Measurements from ENCODE around the gene EGLN2.
"Not testable (repeated sequence)": the region's sequence is repeated elsewhere in the genome, so short reads cannot be mapped to it uniquely, and the experiment has no call there.

Gene EGLN2

DNA sequence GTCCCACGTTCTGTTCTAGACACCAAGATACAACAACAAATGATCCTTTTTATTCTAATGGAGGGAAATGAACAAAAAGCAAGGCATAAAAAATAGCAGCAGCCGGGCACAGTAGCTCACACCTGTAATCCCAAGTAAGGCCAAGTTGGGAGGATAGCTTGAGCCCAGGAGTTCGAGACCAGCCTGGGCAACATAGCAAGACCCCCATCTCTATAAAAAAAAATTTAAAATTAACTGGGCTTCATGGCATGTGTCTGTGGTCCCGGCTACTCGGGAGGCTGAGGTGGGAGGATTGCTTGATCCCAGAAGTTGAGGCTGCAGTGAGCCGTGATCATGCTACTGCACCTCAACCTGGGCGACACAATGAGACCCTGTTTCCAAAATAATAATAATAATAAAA is 22.6 kb upstream of the EGLN2 start:
- in situ Hi-C loops (cut with HindIII; ENCODE audit: low sequenced_read_pairs): loop anchor here (5.0 kb wide), 1 partner anchor 44 kb away; no protein-coding TSS in a partner anchor

DNA sequence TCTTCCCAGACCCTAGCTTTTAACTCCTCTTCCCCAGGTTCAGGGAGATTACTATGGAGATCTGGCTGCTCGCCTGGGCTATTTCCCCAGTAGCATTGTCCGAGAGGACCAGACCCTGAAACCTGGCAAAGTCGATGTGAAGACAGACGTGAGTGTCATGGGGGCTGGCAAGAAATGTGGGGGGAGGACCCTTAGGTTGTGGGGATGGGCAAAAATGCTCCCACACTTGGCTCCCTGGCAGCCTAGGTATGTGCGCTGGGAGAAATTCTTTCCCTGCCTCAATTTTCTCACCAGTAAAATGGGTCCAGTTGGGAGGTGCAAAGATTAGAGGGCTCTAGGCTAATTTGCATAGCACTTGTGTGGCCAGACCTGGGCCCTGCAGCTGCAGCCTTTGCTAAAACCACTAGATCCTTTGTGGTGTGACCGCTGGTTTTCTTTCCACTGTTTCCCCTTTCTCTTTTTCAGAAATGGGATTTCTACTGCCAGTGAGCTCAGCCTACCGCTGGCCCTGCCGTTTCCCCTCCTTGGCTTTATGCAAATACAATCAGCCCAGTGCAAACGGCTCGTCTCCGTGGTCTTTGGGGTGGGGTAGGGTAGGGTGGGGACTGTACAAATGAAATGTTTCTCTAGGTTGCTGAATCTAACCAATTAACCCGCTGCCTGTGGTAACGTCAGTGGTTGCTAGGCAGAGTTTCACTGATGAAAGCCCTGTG is 21.9 kb upstream of the EGLN2 start:
- in situ Hi-C loops (cut with HindIII; ENCODE audit: low sequenced_read_pairs): loop anchor here (5.0 kb wide), 1 partner anchor 45 kb away; no protein-coding TSS in a partner anchor

DNA sequence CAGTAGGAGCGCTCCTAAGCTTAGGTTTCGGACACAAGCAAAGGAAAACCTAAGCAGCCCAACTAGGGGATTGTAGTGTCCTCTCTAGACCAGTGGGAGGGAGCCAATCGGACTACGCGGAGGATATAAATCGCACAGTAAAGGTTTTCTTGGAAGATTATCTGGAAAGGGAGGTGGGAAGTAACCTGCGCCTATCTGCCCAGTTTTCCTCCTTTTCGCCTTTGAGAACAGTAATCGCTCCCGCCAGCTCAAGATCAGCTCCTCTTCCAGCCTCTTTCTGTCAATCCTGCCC is 21.4 kb upstream of the EGLN2 start:
- in situ Hi-C loops (cut with HindIII; ENCODE audit: low sequenced_read_pairs): loop anchor here (5.0 kb wide), 1 partner anchor 45 kb away; no protein-coding TSS in a partner anchor

DNA sequence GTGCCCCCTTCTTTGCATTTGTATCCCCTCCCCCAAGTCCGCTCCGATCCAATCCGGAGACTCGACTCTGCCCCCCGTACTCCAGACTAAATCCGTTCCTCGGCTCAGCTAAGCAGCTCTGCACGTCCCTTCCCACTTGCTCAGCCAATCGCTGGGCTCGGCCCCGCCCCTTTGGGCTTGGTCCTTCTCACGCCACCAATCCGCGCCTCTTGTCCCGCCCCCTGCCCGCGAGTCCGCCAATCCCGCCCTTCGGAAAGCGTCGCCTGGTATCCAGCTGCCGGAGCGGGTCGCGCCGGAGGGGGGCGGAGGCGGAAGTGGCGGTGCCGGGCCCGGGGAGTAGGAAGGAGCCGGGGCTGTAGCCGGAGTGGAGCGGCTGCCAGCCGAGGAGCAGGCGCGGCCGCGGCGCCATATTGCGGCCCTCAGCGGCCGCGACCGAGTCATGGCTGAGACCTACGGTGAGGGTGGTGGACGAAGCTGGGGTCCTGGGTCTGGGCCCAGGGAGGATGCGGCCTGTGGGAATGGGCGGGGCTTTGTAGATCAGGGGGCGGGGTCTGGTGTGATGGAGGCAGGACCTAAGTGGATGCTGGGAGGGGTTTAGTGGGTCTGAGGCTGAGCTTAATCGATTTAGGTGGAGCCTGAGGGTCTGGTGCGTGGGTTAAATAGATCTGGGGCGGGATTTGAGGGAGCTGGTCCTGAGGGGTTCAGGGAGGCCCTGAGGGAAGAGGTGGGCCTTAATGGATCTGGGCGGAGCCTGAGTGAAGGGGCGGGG is 20.9 kb upstream of the EGLN2 start, which contains the start of gene RAB4B:
Gene RAB4B, plus strand, starts transcription at position 311 of the 769 bp plus-strand sequence. Its CDS starts 129 bp downstream, at position 440.
- in situ Hi-C loops (cut with HindIII; ENCODE audit: low sequenced_read_pairs): loop anchor here (5.0 kb wide), 1 partner anchor 46 kb away; no protein-coding TSS in a partner anchor

DNA sequence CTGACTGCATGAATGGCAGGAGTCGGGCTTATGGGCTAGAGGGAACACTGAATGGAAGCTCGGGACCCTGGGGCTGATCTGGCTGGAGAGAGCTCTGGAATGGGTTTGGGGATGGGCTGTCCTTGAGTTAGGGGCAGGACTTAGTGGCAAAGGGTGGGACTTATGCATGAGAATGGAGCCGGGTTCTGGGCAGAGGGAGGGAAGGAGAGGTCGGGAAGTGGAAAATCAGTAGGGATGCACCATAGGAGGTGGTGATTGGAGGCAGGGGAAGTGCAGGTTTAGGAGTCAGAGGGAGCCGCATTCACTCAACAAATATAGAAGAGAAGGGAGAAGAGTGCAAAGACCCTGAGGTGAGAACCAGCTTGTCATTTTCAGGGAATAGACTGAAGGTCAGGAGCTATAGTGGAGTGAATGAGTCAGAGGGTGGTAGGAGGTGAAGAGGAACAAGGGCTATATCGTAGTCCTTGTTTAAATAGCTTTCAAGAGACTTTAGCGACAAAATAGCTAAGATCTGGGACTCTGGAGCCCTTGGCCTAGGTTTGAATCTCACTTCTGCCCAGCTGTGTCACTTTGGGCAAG is 20.2 kb upstream of the EGLN2 start:
- in situ Hi-C loops (cut with HindIII; ENCODE audit: low sequenced_read_pairs): loop anchor here (5.0 kb wide), 1 partner anchor 46 kb away; no protein-coding TSS in a partner anchor

DNA sequence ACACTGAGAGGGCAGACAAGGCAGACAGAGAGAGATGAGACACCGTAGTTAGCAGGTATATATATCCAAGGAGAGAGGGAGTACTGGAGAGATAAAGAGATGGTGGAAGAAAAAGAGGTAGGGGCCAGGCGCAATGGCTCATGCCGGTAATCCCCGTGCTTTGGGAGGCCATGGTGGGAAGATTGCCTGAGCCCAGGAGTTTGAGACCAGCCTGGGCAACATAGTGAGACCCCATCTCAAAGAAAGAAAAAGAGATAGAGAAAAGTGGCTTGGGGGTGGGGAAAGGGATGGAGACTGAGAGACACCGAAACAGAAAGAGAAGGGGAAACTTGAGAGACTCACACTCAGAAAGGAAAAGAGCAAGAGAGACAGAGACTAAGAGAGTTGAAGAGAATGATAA is 18.4 kb upstream of the EGLN2 start:
- in situ Hi-C loops (cut with HindIII; ENCODE audit: low sequenced_read_pairs): no loop called here

DNA sequence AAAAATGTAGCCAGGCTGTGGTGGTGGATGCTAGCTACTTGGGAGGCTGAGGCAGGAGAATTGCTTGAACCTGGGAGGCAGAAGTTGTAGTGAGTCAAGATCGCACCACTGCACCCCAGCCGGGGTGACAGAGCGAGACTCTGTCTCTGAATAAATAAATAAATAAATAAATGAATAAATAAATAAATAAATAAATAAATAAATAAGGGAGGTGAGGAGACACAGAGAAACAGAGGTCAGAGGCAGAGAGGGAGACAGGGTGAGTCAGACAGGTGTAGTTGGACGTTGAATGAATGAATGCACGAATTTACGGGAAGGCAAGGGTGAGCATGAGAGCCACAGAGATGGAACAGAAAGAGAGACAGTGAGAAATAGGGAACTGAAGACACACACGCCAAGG is 17.9 kb upstream of the EGLN2 start:
- in situ Hi-C loops (cut with HindIII; ENCODE audit: low sequenced_read_pairs): no loop called here

DNA sequence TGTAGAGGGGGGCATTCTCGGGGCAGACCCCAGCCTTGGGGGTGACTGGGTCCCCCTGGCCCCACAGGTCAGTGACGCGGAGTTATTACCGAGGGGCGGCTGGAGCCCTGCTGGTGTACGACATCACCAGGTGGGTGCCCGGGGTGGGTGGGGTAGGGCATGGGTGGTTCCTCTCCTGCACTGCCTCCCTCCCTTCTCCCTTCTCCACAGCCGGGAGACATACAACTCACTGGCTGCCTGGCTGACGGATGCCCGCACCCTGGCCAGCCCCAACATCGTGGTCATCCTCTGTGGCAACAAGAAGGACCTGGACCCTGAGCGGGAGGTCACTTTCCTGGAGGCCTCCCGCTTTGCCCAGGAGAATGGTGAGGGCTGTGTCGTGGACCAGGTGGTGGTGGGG is 15.3 kb upstream of the EGLN2 start:
- in situ Hi-C loops (cut with HindIII; ENCODE audit: low sequenced_read_pairs): no loop called here

DNA sequence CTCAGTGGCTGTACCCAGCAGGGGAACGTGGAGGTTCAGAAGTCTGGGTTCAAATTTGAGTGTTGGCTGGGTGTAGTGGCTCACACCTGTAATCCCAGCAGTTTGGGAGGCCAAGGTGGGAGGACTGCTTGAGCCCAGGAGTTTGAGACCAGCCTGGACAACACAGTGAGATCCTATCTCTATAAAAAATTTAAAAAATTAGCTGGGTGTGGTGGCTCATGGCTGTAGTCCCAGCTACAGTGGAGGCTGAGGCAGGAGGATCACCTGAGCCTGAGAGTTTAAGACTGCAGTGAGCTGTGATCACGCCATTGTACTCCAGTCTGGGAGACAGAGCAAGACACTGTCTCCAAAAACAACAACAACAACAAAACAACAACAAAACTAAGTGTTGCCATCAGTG is 14.8 kb upstream of the EGLN2 start:
- in situ Hi-C loops (cut with HindIII; ENCODE audit: low sequenced_read_pairs): not testable (repeated sequence)

DNA sequence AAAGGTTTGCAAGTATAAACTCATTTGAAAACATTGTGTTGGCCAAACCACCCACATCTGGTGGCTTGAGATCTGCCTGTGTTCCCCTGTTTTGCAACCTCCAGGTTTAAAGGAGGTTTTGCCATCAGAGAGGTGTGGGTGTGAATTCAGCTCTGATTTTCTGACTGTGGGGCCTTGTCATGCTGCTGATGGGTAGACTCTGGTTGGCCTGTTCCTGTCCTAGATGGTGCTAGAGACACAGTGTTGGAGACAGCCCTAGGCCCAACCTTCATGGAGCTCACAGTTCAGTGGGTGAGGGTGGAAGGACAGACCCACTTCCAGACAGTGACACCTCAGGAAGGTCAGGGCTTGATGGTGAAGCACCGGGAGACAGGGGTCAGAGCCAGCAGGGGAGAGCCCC is 13.5 kb upstream of the EGLN2 start:
- in situ Hi-C loops (cut with HindIII; ENCODE audit: low sequenced_read_pairs): no loop called here

DNA sequence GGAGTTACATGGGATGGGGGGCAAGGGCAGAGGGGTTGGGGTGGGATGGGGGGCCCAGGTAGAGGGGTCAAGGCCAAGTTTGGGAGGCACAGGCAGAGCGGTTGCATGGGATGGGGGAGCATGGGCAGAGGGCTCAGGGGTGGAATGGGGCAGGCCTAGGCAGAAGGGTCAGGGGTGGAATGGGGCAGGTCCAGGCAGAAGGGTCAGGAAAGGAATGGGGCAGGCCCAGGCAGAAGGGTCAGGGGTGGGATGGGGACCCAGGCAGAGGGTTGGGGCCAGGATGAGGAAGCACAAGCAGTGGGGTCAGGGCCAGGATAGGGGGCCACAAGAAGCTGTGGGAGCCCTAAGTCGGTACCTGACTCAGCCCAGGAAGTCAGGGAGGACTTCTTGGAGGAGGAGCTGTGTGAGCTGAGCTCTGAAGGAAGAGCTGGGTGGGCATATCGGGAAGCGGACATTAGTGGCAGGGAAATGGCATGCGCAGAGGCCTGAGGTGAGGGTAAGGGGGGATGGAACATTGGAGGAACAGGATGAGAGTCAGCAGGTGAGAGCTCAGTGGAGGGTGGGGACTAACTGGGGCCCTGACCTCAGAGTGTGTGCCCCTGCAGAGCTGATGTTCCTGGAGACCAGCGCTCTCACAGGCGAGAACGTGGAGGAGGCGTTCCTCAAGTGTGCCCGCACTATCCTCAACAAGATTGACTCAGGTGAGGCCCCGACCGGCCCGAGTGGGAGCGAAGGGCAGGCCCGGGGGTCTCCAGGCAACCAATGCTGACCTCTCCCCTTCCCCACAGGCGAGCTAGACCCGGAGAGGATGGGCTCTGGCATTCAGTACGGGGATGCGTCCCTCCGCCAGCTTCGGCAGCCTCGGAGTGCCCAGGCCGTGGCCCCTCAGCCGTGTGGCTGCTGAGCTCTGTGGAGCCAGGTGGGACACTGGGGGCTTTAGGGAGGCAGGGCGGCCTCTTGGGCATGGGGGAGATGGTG is 12.6 kb upstream of the EGLN2 start:
- in situ Hi-C loops (cut with HindIII; ENCODE audit: low sequenced_read_pairs): no loop called here

DNA sequence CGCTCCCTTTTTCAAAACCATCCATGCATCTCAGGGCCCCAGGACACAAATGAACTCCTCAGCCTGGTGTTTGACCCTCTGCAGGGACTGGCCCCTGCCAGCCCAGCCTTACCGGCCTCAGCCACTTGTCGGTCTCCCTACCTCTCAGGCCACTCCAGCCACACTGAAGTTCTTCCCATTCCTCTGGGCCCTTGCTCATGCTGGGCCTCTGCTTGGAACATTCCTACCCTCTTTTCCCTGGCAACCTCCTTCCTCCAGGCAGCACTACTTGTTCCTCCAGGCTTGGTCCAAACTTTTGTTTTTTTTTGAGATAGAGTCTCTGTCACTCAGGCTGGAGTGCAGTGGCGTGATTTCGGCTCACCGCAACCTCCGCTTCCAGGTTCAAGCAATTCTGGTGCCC is 7.6 kb upstream of the EGLN2 start:
- in situ Hi-C loops (cut with HindIII; ENCODE audit: low sequenced_read_pairs): no loop called here

DNA sequence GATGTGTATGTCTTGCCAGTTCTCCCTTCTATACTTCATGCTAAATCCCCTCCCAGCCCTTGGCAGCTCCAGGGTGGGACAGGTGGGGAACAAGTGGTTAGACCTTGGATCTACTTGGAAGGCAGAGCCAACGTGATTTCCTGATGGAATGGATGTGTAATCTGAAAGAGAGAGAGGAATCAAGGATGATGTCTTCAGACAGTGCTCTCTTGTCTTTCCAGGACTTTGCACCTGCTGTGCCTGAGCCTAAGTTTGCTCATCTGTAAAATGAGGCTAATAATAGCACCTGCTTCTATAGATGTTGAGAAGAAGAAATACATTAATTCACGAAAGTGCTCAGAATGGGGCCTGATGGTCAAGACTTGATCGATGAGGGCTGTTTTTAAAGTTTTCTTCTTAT is 7.0 kb upstream of the EGLN2 start:
- in situ Hi-C loops (cut with HindIII; ENCODE audit: low sequenced_read_pairs): no loop called here

DNA sequence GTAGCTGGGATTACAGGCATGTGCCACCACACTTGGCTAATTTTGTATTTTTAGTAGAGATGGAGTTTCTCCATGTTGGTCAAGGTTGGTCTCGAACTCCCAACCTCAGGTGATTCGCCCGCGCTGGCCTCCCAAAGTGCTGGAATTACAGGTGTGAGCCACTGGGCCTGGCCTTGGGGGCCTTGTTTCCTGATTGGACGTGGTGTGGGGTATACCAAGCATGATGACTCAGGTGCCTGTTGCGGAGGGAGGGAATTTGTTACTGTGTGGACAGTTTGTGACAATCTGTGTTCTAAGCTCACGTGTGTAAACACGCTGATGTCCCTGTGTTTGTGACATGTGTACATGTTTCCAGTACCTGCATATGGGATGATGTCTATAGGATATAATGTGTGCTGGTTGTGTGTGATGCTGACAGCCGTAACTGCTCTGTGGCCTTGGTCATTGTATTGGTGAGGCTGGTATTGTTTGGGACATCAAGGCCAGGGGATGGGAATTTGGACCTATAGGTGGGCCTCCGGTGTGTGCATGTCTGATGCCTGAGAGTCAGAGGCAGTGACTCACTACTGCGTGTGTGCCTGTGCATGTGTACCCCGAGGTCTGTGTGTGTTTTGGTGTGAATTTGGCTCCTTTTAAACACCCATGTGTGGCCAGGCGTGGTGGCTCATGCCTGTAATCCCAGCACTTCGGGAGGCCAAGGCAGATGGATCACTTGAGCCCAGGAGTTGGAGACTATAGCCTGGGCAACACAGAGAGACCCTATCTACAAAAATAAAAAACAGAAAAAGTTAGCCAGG is 1.6 kb upstream of the EGLN2 start:
- in situ Hi-C loops (cut with HindIII; ENCODE audit: low sequenced_read_pairs): no loop called here

DNA sequence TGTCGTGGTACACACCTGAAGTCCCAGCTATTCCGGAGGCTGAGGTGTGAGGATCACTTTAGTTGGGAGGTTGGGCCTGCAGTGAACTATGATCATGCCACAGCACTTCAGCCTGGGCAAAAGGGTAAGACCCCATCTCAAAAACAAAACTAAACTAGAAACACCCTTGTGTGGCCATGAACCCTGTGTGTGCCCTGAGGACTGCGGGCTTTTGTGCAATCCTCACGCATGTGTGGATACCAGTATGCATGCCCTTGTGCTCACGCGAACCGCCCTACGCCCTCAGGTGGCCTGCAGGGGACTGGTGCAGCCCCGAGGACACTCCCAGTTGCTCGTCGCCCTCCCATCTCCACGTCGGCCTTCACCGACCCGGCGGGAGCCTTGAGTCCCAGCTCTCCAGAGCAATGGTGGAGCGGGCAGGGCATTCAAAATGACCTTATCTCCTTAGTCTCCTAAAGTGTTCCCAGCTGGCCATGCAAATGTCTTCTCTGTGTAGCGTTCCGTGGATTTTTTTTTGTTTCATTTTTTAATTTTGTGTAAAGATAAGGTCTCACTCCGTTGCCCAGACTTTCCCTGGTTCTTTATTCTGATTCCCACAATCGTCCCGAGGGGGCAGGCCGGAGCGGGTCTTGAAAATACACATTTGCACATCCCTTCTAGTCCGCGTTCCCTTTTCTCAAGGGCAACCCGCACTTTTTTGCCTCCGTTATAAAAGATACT is 868 bp upstream of the EGLN2 start:
- in situ Hi-C loops (cut with HindIII; ENCODE audit: low sequenced_read_pairs): no loop called here

DNA sequence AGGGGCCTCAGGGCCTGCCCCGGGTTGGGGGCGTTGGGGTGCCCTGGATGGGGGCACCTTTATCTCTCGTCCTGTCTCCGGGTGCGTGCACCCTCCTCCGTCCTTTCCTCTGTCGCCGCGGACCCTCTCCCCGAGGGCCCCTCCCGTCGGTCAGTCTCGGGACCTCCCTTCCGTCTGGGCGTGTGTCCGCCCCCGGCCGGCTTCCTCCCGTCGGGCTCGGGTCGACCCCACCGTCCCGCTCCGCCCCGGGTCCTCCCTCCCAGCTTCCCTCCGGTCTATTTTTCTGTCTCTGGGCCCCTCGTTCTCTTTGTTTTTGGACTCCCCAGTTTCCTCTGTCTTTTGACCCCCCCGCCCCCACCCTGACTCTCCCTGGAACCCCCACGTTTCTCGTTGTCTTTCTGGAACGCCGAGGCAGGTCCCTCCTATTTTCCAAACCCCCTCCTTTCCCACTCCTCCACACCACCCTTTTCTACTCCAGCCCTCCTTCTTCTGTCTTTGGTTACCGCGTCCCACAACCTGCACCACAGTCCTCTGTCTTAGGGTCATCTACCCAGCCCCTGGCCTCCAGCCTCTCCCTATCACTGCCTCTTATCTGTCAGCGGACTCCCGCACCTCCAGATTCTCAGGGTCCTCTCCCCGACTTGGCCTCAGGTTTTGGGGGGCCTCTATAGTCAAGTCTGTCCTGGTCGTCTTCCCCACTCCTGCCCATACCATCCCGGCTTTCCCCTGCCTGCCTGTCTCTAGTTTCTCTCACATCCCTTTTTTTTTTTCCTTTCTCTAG is 757 bp downstream of the EGLN2 start:
- in situ Hi-C loops (cut with HindIII; ENCODE audit: low sequenced_read_pairs): no loop called here

DNA sequence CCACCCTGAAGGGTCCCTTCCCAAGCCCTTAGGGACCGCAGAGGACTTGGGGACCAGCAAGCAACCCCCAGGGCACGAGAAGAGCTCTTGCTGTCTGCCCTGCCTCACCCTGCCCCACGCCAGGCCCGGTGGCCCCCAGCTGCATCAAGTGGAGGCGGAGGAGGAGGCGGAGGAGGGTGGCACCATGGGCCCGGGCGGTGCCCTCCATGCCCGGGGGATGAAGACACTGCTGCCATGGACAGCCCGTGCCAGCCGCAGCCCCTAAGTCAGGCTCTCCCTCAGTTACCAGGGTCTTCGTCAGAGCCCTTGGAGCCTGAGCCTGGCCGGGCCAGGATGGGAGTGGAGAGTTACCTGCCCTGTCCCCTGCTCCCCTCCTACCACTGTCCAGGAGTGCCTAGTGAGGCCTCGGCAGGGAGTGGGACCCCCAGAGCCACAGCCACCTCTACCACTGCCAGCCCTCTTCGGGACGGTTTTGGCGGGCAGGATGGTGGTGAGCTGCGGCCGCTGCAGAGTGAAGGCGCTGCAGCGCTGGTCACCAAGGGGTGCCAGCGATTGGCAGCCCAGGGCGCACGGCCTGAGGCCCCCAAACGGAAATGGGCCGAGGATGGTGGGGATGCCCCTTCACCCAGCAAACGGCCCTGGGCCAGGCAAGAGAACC is 1.5 kb downstream of the EGLN2 start:
- in situ Hi-C loops (cut with HindIII; ENCODE audit: low sequenced_read_pairs): no loop called here

DNA sequence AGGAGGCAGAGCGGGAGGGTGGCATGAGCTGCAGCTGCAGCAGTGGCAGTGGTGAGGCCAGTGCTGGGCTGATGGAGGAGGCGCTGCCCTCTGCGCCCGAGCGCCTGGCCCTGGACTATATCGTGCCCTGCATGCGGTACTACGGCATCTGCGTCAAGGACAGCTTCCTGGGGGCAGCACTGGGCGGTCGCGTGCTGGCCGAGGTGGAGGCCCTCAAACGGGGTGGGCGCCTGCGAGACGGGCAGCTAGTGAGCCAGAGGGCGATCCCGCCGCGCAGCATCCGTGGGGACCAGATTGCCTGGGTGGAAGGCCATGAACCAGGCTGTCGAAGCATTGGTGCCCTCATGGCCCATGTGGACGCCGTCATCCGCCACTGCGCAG is 2.0 kb downstream of the EGLN2 start:
- in situ Hi-C loops (cut with HindIII; ENCODE audit: low sequenced_read_pairs): no loop called here
